Measurements from ENCODE around the gene TTC9C.

Gene TTC9C

DNA sequence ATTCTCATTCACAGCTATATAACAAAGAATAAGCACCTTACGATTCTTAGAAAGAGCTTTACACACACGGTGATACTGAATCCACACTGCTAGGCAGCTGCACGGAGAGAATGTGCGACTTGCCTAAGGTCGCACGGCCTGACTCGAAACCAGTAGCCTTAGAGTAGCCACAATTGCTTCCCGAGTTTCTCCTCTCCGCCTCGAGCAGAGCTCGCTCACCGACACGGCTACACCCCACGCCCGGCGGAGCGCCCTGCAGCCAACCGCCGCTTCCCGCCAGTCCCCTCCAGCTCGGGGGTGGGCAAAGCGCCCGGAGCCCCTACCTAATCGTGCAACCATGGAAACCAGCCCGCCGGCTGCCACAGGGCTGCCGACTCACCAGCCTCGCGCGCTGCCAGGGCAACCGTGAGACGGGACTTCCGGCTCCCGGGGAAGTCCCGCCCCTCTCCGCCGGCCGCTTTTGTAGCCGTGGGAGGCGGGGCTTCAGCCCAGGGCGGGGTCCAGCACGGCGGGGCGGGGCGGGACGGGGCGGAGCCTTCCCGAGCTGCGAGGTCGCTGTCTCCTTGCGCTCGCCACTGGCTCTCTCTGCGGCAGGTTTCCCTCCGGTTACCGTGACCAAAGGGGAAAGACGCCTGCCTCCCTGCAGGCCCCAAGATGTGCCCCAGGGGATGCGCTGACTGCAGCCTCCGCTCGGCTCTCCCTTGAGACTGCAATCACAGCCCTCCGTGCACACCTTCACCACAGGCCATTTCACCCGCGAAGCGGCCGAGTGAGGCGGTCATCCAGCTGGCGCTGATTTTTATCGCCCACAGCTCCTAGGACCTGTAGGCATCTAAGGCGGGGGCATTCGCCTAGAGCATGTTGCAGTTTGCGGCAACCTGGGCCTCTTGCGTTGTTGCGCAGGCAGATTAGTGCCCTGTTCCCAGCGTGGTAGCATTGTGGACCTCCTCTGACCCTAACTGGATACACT is 22.1 kb upstream of the TTC9C start:
- peak; percentile 89 for ATAC-seq
- Mint-ChIP-seq H3K27ac (peak overlapping the region; percentile 86), H3K27me3 (no peaks in the 10 kb centered on the region), H3K9me3 (no peaks in the 10 kb centered on the region), H3K4me3 (peak overlapping the region; percentile 98), H3K36me3 (peaks cover 25% of the 10 kb centered on the region), H3K4me1 (peaks cover 56% of the 10 kb centered on the region)

DNA sequence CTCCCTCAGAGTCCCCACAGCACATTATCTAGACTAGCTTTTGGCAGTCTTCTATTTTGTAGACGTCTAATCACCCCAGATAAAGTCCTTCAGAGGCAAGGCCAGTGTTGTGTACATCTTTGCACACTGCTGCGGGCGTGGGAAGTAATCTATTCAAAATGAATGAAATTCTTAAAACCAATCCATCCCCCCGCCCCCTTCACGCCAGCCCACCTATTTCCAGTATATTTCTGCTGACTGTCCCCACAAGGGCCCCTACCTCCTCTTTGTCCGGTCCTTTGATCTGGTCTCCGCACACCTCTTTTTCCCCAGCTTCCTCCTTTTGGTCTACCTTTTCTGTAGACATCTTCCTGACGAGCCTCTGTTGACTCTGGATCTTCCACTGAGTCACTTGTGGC is 21.4 kb upstream of the TTC9C start:
- H3K4me1 Mint-ChIP-seq, result peaks cover 56% of the 10 kb centered on the region
- peak overlapping the region; percentile 86 for H3K27ac Mint-ChIP-seq
- peaks cover 23% of the 10 kb centered on the region for H3K36me3 Mint-ChIP-seq
- peak overlapping the region; percentile 98 for H3K4me3 Mint-ChIP-seq
- H3K27me3 Mint-ChIP-seq, result no peaks in the 10 kb centered on the region
- H3K9me3 Mint-ChIP-seq, result no peaks in the 10 kb centered on the region
- ATAC-seq, result no peak

DNA sequence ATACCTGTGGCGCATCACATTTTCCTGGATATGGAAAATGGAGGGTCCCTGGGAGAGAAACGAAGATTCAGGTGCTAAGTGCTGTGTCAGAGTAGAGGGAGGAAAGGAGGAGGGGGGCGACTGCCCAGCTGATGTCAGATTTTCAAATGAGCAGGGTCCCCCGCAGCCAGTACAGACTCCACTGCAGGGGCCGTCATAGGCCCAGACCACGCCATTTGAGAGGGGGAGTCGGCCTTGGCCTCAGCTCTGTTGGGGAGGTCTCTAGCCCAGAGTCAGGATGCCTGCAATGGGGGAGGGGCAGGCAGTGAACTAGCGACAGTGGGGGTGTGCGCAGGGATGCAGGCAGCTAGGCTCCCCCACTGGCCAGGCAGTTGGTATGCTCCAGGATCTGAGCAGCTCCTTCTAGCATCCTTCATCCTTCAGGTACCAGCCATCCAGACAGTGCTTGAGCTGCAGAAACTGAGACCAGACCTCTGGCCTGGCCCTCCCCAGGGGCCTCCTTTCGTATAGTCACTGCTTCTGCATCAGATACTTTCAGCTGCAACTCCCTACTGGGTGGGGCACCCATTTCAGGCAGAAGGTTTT is 20.9 kb upstream of the TTC9C start, which contains the start of the genes BSCL2 and GNG3:
Gene BSCL2, minus strand, starts transcription at position 148 of the 585 bp plus-strand sequence. CDS start 229 bp downstream, outside the sequence.
Gene GNG3, plus strand, starts transcription at position 400 of the 585 bp plus-strand sequence. CDS start 620 bp downstream, outside the sequence.
- ATAC-seq, result no peak
- Mint-ChIP-seq H3K4me1 (peaks cover 57% of the 10 kb centered on the region), H3K4me3 (peak within 1 kb of the TSS; percentile 98), H3K36me3 (peaks cover 22% of the 10 kb centered on the region), H3K27ac (peak within 1 kb of the TSS; percentile 90), H3K9me3 (no peaks in the 10 kb centered on the region), H3K27me3 (no peaks in the 10 kb centered on the region)

DNA sequence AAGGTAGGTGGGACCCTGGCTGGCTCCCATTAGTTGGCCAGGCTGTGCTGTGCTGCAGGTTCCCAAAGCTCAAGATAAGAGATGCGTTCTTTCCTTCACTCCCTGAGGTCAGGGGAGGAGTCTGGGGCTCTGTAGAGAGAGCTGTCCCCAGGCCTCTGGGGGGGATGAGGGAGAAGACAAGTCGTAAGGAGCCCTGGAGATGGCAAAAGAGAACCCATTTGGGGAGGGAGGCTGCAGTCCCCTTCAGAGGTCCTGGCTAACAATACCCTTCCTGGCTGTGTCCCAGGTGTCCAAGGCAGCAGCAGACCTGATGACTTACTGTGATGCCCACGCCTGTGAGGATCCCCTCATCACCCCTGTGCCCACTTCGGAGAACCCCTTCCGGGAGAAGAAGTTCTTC is 19.9 kb upstream of the TTC9C start:
- Mint-ChIP-seq H3K27ac (peak overlapping the region; percentile 90), H3K4me3 (peak overlapping the region; percentile 93), H3K4me1 (peaks cover 65% of the 10 kb centered on the region), H3K27me3 (no peaks in the 10 kb centered on the region), H3K9me3 (no peaks in the 10 kb centered on the region), H3K36me3 (peaks cover 27% of the 10 kb centered on the region)
- ATAC-seq, result no peak

DNA sequence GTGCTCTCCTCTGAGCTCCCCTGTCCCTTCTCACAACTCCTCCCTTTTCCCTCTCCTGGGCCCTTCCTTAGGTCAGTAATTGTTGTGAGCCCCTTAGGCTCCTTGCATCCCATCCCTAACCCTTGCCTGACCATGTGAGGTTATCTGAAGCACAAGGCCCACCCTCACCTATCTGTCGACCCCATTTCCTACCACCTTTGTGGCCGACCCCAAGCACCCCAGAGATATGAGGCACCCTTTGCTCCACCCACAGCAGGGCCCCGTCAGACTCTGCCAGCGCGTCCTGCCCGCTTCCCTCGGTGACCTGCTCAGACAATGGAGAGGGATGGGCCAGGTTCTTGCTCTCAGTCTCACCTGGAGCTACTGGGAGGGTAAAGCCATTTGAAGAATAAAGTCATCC is 19.5 kb upstream of the TTC9C start:
- peaks cover 31% of the 10 kb centered on the region for H3K36me3 Mint-ChIP-seq
- no peaks in the 10 kb centered on the region for H3K9me3 Mint-ChIP-seq
- peak overlapping the region; percentile 93 for H3K4me3 Mint-ChIP-seq
- H3K4me1 Mint-ChIP-seq, result peaks cover 69% of the 10 kb centered on the region
- H3K27ac Mint-ChIP-seq, result peak overlapping the region; percentile 90
- H3K27me3 Mint-ChIP-seq, result no peaks in the 10 kb centered on the region
- peak; percentile 3 for ATAC-seq

DNA sequence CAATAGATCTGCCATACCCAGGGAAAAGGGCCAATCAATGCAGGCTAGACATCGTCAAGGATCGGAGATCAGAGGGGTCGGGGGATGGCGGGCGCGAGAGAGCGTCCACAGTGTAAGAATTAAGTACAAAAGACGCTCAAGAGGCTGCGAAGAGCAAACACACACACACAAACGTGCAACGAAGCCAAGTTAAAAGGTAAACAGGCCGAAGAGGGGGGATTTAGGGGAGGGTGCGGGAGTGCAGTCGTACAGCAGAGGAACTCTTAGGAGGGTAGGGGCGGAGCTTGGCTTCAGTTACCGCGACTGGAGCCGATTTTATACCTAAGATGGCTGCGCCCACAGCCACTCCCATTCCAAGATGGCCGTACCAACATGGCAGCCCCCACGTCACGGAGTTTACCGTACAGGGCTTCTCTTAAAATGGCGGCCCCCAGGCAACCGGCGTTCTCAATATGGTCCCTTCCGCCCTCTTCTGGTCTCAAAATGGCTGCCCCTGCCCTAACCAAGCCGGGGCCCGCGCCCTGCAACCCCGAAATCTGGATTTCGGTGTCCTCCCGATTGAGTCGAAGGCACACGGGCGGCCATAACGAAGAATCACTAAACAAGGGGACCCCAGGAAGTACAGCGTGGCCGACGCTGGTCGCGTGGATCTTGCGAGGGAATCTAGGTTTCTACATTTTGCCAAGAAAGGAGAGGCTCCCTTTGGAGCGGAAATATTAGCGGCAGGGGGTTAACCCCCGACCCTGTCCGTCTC is 18.9 kb upstream of the TTC9C start:
- Mint-ChIP-seq H3K27me3 (no peaks in the 10 kb centered on the region), H3K9me3 (no peaks in the 10 kb centered on the region), H3K4me3 (peak overlapping the region; percentile 93), H3K4me1 (peaks cover 69% of the 10 kb centered on the region), H3K36me3 (peaks cover 36% of the 10 kb centered on the region), H3K27ac (peak overlapping the region; percentile 90)
- peak; percentile 92 for ATAC-seq

DNA sequence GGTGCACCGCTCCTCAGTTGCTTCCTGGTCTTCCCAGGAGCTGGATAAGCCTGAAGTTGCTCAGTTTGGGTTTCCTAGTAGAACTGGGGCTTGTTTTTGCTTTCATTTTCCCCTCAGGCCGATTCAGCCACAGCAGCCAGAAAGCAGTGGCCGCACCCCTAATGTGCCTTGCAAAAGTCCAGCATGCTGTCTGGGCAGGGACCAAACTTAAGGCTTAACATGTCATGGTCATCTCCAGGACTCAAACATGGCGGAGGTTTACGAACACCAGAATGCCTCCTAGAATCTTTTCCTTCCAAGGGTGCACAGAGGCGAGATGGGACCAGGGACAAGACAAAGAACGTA is 18.3 kb upstream of the TTC9C start:
- Mint-ChIP-seq H3K4me1 (peaks cover 69% of the 10 kb centered on the region), H3K27ac (peak overlapping the region; percentile 90), H3K4me3 (peak overlapping the region; percentile 93), H3K27me3 (no peaks in the 10 kb centered on the region), H3K9me3 (no peaks in the 10 kb centered on the region), H3K36me3 (peaks cover 42% of the 10 kb centered on the region)
- ATAC-seq, result no peak

DNA sequence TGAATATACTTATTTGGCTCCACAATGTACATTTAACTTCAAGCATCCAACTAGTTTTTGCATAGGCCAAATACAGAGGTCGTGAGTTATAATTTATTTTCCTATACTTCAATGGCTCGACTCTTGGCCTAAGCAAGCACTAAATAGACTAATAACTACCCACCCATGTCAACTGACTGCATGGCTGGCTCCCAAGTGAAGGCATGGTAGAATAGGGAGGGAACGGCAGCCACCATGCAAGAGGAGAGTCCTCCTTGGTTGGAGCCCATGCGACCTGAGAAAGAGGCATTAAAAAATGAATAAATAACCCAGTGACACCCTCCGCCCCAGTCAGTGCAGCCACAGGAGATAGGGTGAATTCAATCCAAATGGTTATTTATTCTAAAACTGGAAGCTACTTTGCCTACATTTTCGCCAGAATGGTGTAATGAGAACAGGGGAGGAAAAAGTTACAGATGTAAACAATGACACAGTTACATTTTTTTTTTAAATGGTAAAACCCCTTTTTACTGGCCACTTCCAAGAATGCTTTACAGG is 15.9 kb upstream of the TTC9C start:
- Mint-ChIP-seq H3K4me1 (peaks cover 52% of the 10 kb centered on the region), H3K4me3 (no peak overlapping the region), H3K36me3 (peaks cover 58% of the 10 kb centered on the region), H3K9me3 (no peaks in the 10 kb centered on the region), H3K27me3 (no peaks in the 10 kb centered on the region), H3K27ac (peak overlapping the region; percentile 75)
- no peak for ATAC-seq

DNA sequence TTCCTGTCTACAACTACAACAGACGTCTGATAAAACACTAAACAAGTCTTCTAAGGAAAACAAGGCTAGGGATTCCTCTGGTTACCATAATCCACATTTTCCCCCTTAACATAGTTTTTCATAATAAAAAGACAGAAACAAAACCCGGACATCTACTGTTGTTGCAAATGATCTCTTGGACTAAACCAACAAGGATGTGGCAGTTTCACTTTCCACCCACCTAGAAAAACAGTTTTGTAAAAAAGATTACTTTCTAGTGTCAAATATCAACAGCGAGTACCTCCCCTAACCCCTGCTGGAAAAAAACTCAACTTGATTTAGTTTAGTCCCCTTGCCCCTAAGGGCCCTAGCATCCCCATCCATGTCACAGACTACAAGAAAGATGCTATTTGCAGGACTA is 15.4 kb upstream of the TTC9C start:
- Mint-ChIP-seq H3K27me3 (no peaks in the 10 kb centered on the region), H3K9me3 (no peaks in the 10 kb centered on the region), H3K27ac (peak overlapping the region; percentile 75), H3K36me3 (peaks cover 63% of the 10 kb centered on the region), H3K4me3 (no peak overlapping the region), H3K4me1 (peaks cover 47% of the 10 kb centered on the region)
- no peak for ATAC-seq

DNA sequence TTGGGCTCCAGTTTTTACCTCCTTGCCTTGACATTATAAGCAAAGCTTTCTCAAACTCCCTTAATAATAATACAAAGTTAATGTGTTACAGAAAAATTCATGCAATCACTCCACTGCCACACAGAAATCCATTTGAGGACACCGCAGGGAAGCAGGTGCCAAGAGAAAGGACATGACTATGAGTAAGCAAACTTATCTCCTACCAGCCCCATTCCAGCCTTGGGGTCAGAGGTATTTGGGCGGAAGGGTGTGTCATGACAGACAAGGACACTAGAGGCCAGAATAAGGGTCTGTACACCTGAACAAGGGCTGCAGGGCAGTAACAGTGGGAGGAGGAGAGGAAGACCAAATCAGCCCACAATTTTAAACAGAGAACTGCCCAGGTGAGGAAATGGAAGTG is 14.9 kb upstream of the TTC9C start:
- ATAC-seq, result no peak
- Mint-ChIP-seq H3K4me3 (no peak overlapping the region), H3K4me1 (peaks cover 42% of the 10 kb centered on the region), H3K9me3 (no peaks in the 10 kb centered on the region), H3K27ac (peak overlapping the region; percentile 75), H3K36me3 (peaks cover 67% of the 10 kb centered on the region), H3K27me3 (no peaks in the 10 kb centered on the region)

DNA sequence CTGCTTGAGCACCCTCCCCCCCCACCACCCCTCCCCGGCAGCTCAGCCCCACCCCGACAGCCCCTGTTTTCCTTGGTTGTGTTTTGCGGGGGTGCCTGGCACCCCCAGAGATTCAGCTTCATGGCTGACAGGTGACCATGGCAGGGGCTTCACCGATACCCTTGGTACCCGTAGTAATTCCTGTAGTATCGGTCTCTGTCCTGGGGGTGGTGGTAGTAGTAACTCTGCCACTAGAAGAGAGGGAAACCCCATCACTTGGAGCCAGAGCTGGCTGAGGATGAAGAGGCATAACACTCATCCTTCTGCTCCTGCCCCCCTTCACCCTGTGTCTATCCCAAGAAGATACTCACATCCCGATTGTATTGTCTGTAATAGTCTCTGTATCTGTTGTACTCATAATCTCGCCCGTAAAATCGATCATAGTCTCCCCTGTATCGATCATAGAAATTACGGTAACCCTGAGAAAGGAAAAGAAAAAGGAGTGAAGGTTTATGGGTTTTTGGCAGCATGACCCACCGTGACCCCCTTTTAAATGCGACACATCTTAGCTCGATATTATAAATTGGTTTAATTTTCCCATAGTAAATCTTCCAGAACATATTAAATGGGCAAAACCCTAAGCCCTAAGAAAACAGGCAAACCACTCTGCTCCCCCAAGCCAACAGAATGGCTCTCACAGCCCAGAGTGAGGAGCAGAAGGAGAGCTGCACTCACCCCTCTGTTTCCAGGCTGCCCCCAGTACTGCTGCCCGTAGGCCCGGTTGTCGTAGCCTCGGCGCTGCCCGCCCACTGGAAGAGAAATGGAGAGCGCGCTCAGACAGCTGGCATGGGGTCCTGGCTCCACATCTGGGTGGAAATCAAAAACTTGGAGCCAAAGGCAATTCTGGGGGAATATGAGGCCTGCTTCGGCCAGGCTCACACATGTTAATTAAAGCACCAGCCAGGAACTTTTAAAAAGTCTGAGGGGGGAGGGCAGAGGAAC is 12.8 kb upstream of the TTC9C start:
- Mint-ChIP-seq H3K4me1 (peaks cover 27% of the 10 kb centered on the region), H3K36me3 (peaks cover 76% of the 10 kb centered on the region), H3K27me3 (no peaks in the 10 kb centered on the region), H3K4me3 (no peak overlapping the region), H3K27ac (peak overlapping the region; percentile 75), H3K9me3 (no peaks in the 10 kb centered on the region)
- ATAC-seq, result no peak

DNA sequence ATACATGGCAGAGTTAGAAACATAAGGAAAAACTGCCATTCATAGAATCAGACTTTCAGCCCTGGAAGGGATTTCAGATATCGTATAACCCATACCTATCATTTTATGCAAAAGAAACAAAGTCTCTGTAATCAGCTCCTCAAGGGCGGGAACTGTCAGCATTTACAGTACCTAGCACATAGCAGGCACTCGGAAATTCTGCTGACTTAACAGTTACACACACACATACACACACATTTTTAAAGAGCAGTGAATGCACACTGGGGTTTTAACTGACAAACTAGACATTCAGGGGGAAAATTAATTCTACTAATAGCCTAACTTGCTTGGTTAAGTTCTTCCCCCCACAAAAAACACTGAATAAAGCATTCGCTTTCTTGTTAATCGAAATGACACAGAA is 12.1 kb upstream of the TTC9C start:
- ATAC-seq, result no peak
- H3K4me1 Mint-ChIP-seq, result peaks cover 25% of the 10 kb centered on the region
- no peaks in the 10 kb centered on the region for H3K9me3 Mint-ChIP-seq
- H3K27me3 Mint-ChIP-seq, result no peaks in the 10 kb centered on the region
- peaks cover 77% of the 10 kb centered on the region for H3K36me3 Mint-ChIP-seq
- no peak overlapping the region for H3K4me3 Mint-ChIP-seq
- H3K27ac Mint-ChIP-seq, result no peak overlapping the region

DNA sequence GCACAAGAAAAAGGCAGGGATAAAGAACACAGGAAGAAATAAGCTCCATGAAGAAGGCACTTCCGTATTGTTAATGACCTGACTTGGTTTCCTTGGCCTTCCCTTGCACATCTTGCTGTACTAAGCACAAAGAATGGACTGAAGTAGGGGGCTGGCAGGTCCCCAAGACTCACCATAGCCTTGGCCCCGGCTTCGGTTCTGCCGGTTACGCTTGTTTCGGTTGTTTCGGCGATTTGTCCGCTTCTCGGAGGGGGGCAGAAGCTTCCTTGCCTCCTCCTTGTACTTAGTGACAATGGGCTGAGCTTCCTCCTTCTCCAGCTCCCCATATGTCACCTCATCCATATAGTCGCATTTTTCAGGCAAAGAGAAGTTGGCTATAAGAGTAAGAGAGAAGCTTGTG is 11.5 kb upstream of the TTC9C start:
- H3K4me1 Mint-ChIP-seq, result peaks cover 25% of the 10 kb centered on the region
- H3K27ac Mint-ChIP-seq, result no peak overlapping the region
- H3K4me3 Mint-ChIP-seq, result no peak overlapping the region
- peaks cover 83% of the 10 kb centered on the region for H3K36me3 Mint-ChIP-seq
- ATAC-seq, result no peak
- no peaks in the 10 kb centered on the region for H3K27me3 Mint-ChIP-seq
- no peaks in the 10 kb centered on the region for H3K9me3 Mint-ChIP-seq

DNA sequence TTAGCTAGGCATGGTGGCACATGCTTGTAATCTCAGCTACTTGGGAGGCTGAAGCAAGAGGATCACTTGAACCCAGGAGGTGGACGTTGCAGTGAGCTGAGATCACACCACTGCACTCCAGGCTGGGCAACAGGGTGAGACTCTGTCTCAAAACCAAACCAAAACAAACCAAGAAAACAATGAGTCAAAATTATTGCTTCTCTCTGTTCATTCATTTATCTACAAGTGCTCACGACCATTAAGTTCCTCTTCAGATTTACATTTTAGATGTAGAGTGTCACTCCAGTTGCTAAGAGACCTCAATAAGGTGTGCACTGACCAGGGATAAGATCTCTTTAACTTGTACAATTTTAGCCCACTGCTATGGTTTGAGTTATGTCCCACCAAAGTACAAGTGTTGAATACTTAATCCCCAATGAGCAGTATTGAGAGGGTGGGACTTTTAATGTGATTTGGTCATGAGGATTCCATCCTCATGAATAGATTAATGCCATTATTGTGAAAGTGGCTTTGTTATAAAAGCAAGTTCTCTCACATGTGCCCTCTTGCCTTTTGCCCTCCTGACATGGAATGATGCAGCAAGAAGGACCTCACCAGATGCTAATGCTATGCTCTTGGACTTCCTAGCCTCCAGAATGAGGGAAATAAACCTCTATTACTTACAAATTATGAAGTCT is 8.8 kb upstream of the TTC9C start:
- peaks cover 17% of the 10 kb centered on the region for H3K4me1 Mint-ChIP-seq
- H3K36me3 Mint-ChIP-seq, result peaks cover 82% of the 10 kb centered on the region
- H3K27ac Mint-ChIP-seq, result no peak overlapping the region
- no peaks in the 10 kb centered on the region for H3K9me3 Mint-ChIP-seq
- no peak for ATAC-seq
- no peaks in the 10 kb centered on the region for H3K27me3 Mint-ChIP-seq
- H3K4me3 Mint-ChIP-seq, result no peak overlapping the region

All from stimulated activated memory B cell treated with anti-CD40 and anti-IgM and Interleukin-4, amounts not matched to agents 10 μg/mL and 1 μg/mL and 100 μg/mL, for 72 hours (primary cell).